ENCODE results near the gene TOMM40L.

DNA sequence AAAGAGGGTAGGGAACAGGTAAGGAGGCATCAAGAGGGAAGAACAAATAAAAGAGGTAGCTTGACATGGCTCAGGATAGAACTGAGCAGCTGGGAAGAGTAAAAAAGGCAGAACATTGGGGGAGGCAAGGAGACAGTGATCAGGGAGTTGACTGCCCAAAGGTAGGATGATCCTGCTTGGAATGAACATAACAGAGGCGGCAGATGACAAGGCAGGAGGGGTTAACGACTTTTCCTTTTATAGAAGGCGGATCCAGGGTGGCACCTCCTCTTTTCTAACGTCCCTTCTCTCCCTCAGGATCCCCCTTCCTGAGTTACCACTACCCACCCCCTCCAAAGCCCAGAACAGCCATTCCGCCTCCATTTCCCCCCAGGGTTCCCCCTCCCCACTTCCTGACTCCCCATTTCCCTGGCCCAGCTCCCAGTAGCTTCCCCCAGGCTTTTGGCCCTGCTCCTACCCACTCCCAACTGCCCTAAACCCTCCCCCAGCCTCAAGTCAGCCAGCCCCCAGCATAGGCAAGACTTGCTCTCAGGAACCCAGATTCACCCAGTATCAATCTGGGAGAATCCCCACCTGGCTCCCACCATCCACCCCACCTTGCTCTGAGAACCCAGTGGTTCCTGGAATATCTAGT lies 26.2 kb upstream of the TOMM40L start:
- no peak for TF ChIP-seq CTCF (IDR thresholded peaks at IDR 0.05)
- no peak for TF ChIP-seq POLR2A (IDR thresholded peaks at IDR 0.05)
